LNCaP clone FGC (cell line): ENCODE results near the gene EFCAB9.

ENCODE experiments used
- DNase-seq: peaks from one replicate; pipeline ENCODE4 v3.0.0-alpha.2; 2011; ENCODE audit warnings: low read depth
- H3K4me3 ChIP-seq: 2 replicates; pipeline ENCODE4 v1.5.1; 2011; ENCODE audit warnings: mild to moderate bottlenecking, low read depth, low read length, control low read depth
- TF ChIP-seq, protein P1 (sequence below): IDR thresholded peaks from 2 replicates; pipeline ENCODE4 v1.5.1; 2012; ENCODE audit warnings: mild to moderate bottlenecking; ENCODE audit not compliant: control insufficient read depth, insufficient read depth; ENCODE audit errors: extremely low read depth

EFCAB9 gene

DNA sequence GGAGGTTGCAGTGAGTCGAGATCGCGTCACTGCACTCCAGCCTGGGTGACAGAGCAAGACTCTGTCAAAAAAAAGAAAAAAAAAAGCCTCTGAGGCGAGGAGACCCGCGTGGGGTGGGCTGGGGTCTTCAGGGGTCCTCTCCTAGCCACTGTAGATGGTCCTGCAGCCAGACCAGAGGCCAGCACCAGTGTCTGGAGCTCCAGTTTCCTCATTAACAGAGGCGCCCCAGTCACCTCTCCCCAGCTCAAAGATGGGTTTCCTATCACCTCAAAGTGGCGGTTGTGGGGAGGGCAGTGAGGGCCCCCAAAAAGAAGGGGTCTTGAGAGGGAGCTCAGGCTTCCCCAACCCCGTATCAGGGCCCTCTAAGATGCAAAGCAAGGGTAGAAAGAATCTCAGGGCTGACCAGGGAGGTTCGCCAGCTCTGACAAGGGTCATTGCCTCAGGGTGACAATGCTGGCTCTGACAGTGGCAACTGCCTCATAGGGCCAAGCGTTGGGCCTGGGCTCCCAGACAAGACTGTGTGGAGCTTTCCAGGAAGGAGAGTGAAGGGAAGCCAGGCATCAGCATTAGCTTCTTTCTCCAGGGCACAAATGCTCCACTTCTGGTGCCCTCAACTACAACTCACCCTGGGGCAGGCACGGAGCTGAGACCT lies 20.9 kb upstream of the EFCAB9 start:
- TF ChIP-seq, protein P1, sequence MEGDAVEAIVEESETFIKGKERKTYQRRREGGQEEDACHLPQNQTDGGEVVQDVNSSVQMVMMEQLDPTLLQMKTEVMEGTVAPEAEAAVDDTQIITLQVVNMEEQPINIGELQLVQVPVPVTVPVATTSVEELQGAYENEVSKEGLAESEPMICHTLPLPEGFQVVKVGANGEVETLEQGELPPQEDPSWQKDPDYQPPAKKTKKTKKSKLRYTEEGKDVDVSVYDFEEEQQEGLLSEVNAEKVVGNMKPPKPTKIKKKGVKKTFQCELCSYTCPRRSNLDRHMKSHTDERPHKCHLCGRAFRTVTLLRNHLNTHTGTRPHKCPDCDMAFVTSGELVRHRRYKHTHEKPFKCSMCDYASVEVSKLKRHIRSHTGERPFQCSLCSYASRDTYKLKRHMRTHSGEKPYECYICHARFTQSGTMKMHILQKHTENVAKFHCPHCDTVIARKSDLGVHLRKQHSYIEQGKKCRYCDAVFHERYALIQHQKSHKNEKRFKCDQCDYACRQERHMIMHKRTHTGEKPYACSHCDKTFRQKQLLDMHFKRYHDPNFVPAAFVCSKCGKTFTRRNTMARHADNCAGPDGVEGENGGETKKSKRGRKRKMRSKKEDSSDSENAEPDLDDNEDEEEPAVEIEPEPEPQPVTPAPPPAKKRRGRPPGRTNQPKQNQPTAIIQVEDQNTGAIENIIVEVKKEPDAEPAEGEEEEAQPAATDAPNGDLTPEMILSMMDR, result no peak
- no peak for DNase-seq
- H3K4me3 ChIP-seq, result no peak overlapping the region

DNA sequence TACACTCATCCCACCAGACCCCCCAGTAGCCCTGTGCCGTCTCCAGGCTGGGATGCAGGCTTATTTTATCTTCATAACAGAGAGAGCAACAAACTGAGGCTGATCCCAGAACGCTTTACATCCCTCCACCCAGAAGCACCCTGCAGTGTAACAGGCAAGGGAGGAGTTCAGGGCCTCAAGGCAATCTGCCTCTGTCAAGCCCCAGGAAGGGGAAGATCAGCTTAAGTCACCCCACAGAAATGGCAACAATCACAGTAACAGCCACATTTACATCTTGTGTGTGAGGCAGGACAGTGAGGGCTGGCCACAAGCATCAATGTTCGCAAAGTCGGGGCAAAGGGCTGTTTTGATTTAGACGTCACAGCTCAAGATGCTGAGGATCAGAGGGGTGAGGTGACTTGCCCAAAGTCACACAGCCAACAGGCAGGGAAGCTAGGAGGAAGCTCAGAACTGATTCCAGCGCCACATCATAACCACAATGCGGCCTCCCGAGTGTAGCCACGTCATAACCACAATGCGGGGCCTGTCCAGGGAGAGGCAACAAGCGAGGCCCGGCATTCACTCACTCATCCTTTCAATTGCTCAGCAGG lies 20.3 kb upstream of the EFCAB9 start:
- DNase-seq, result no peak
- TF ChIP-seq, protein P1, result no peak
- no peak overlapping the region for H3K4me3 ChIP-seq

DNA sequence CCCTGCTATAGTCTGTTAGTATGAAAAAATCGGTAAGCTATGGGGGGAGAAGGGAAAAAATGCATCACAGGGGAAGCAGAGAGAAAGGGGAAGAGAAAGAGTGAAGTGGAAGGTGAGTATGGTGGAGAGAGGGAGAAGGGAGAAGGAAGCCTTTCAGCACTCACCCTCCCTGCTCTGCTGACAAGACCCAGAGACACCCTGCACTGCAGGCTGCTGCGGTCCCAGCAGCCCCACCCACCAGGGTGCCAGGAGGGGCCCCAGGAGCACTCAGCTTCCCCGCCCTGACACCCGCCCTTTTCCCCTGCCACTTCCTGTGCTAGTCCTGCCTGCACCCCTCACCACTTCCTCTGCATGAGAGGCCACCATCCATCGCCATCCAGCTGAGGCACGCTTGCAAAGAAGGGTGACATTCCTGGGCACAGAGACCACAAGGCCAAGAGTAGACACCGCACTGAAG lies 18.7 kb upstream of the EFCAB9 start:
- no peak for DNase-seq
- no peak overlapping the region for H3K4me3 ChIP-seq
- TF ChIP-seq, protein P1, result no peak

DNA sequence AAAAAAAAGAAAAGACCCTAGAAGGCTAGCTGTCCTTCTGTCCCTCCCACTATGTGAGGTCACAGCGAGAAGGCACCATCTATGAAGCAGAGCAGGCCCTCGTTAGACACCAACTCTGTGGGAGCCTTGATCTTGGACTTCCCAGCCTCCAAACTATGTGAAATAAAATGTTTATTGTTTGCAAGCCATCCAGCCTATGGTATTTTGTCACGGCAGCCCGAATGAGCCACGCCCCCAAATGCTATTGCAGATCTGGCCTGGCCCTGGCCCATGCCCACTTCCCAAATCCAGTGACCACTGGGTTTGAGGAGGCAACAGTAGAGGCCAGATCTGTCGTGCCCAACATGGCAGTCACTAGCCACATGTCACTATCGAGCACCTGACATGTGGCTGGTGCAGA lies 16.8 kb upstream of the EFCAB9 start:
- TF ChIP-seq, protein P1, result no peak
- no peak overlapping the region for H3K4me3 ChIP-seq
- DNase-seq, result no peak

DNA sequence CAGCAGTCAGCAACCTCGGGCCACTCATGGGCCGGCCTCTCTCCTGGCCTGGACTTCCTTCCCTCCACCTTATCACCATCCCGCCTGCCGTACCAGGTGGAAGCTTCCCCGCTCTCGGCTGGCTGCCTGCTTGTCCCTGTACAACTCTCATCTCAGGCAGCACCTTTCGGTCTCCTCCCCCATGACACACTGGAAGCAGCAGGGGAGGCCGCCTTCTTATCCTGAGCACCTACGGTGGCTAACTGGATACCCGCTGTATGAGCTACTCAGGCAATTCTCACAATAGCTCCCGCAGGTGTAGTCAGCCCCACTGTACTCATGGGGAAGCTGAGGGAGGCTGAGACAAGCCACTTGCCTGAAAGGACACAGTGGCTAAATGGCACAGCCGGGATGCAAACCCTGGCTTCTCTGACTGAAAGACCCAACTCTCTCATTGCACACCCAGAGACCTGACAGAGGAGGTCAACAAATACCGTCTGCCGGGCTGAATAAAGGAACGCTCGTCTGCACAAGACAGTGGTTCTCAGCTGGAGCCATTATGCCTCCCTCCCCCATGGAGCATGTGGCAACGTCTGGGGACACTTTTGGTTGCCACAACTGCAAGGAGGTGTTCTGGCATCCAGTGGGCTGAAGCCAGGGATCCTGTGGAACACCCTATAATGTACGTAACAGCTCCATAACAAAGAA lies 15.5 kb upstream of the EFCAB9 start:
- DNase-seq, result no peak
- TF ChIP-seq, protein P1, result no peak
- no peak overlapping the region for H3K4me3 ChIP-seq

DNA sequence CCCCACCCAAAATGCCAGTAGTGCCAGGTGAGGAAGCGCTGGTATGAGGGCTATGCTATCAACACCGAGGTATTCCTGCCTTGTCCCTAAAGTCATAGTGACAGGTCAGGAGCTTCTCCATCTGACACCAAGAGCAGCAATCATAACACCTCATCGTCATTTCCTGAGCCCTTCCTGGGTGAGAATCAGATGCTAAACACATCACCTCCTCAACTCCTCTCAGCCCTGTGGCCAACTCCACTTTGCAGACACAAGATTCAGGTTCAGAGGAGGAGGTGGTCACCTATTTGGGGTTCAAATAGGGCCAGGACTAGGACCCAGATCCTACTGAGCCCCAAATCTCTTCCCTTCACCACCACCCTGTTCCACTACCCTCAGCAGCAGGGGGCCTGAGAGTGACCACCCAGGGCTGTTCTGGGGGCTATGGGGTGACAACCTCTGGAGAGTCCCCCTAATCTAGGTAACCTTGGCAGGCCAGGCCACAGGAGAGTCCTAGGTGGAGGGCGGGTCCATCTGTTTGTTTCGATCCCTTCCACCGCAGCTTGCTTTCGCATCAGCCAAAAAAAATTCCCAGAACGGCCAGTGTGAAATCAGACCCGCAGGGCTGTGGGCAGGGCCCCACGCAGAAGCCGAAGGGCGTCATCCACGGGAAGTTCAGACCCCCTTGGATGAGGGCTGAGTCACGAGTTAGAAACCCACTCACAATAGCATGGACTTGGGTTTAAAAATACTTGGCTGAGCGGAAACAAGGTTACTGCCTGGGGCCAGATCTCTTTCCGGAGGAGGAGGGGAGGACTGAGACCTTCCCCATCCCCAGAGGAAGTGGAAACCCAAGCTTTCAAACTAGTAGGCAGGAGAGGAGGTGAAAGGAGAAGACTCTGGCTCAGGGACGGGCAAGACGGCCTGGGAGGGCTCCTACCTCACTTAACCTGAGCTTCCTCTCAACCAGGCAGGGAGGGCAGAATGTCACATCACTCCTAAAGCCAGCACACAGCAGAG lies 14.7 kb upstream of the EFCAB9 start:
- H3K4me3 ChIP-seq, result no peak overlapping the region
- TF ChIP-seq, protein P1, result no peak
- DNase-seq, result no peak
